Neural progenitor cell (in vitro differentiated cells): ENCODE results near the gene CEP76. TPM values are rescaled to one million over a fixed set of nuclear protein-coding genes. Genes with fewer than 3 reads are reported as not detected.

Source experiments
- DNase-seq: peaks from one replicate; pipeline ENCODE4 v3.0.0-alpha.2; 2016; ENCODE audit warnings: low spot score
- H2AFZ ChIP-seq: fragments of 200-600 bp; sonication (generic); replicated peaks from 2 replicates; pipeline ENCODE4 v1.6.1; 2016; ENCODE audit warnings: antibody characterized with exemption
- H3F3A ChIP-seq: fragments of 200-600 bp; sonication (generic); 2 replicates; pipeline ENCODE4 v1.6.1; 2016; ENCODE audit warnings: antibody characterized with exemption, low read depth
- H3K27ac ChIP-seq: fragments of 200-600 bp; sonication (generic); 2 replicates; pipeline ENCODE4 v1.5.1; 2016; ENCODE audit warnings: mild to moderate bottlenecking
- H3K27me3 ChIP-seq: fragments of 200-600 bp; sonication (generic); 2 replicates; pipeline ENCODE4 v1.6.1; 2016; ENCODE audit warnings: mild to moderate bottlenecking, moderate library complexity
- H3K36me3 ChIP-seq: fragments of 200-600 bp; sonication (generic); 2 replicates; pipeline ENCODE4 v1.5.1; 2016
- H3K4me1 ChIP-seq: fragments of 200-600 bp; sonication (generic); 2 replicates; pipeline ENCODE4 v1.6.1; 2016; ENCODE audit warnings: mixed run types
- H3K4me2 ChIP-seq: fragments of 200-600 bp; sonication (generic); 2 replicates; pipeline ENCODE4 v1.6.1; 2016
- H3K4me3 ChIP-seq: fragments of 200-600 bp; sonication (generic); 2 replicates; pipeline ENCODE4 v1.5.1; 2016
- H3K79me2 ChIP-seq: fragments of 200-600 bp; sonication (generic); 2 replicates; pipeline ENCODE4 v1.6.1; 2016; ENCODE audit warnings: low read depth
- H3K9ac ChIP-seq: fragments of 200-600 bp; sonication (generic); 2 replicates; pipeline ENCODE4 v1.6.1; 2016
- H3K9me3 ChIP-seq: fragments of 200-600 bp; sonication (generic); 2 replicates; pipeline ENCODE4 v1.5.1; 2016; ENCODE audit warnings: low read depth
- H4K20me1 ChIP-seq: fragments of 200-600 bp; sonication (generic); 2 replicates; pipeline ENCODE4 v1.6.1; 2016; ENCODE audit warnings: low read depth
- H3K27ac Mint-ChIP-seq: 3 replicates; pipeline ENCODE4 v1.8.0; 2021; ENCODE audit warnings: mixed read lengths
- H3K27me3 Mint-ChIP-seq: 2 replicates; pipeline ENCODE4 v1.8.0; 2022; ENCODE audit warnings: low read depth, mild to moderate bottlenecking, inconsistent platforms, moderate library complexity, mixed read lengths; ENCODE audit not compliant: insufficient read depth
- H3K36me3 Mint-ChIP-seq: 3 replicates; pipeline ENCODE4 v1.8.0; 2021; ENCODE audit warnings: mixed read lengths
- H3K4me1 Mint-ChIP-seq: 3 replicates; pipeline ENCODE4 v1.8.0; 2021; ENCODE audit warnings: mixed read lengths
- H3K4me3 Mint-ChIP-seq: 3 replicates; pipeline ENCODE4 v1.8.0; 2021; ENCODE audit warnings: mild to moderate bottlenecking, moderate library complexity, mixed read lengths
- H3K9me3 Mint-ChIP-seq: 3 replicates; pipeline ENCODE4 v1.8.0; 2020; ENCODE audit warnings: mixed read lengths
- CTCF ChIP-seq: fragments of 200-600 bp; sonication (generic); IDR thresholded peaks from 2 replicates; pipeline ENCODE4 v1.5.1; 2017; ENCODE audit warnings: antibody characterized with exemption, mild to moderate bottlenecking
- EZH2 ChIP-seq: fragments of 200-600 bp; sonication (generic); IDR thresholded peaks from 2 replicates; pipeline ENCODE4 v1.6.1; 2017; ENCODE audit warnings: antibody characterized with exemption, mild to moderate bottlenecking, moderate library complexity
- EZH2phosphoT487 ChIP-seq: fragments of 200-600 bp; sonication (generic); IDR thresholded peaks from 2 replicates; pipeline ENCODE4 v1.6.1; 2017; ENCODE audit warnings: antibody characterized with exemption
- total RNA-seq: library from RNA; depleted of rRNA; stranded (reverse); fragments of >200 nt; gene quantifications from 2 replicates; pipeline ENCODE4 v1.2.3, GENCODE V29; 2015; ENCODE audit warnings: low replicate concordance

The CEP76 gene
- total RNA-seq, 1 donor from 2014 or later: 44.8 TPM

DNA sequence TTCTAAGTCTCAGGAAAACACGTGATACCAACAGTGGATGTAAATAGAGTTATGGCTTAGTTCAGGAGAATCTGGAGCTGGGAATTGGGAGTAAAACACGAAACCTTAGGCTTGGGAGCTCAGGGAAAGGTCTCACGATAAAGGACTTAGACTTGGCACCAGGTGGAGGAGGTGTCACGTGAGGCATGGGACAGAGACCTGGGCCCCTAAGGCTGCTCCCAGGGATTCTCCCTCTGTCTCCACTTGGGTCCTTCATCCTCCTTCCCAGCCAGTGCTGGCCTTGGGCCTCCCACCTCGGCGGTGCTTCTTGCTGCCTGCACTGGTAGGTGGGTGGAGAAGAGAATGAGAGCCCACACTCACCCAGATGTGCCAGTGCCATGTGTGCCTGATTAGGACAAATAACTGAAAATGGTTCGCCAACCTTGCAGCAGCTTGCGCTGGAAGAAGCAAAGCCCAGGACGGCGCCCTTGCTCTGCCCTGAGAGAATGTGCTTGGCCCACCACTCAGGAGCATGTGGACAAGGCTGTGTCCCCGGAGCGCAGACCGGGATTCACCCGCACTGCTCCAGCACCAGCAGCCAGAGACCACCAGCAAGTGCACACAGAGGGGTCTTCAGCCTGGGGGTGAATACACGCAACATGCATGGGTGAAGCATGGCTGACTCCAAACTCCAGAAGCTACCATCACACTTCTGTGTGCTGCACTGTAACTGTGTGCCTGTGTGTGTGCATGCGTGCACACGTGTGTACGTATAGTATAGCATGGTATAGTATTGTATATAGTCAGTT is 48.4 kb upstream of the CEP76 start:
- H3K9ac ChIP-seq: no peak overlapping the region
- H3K27ac Mint-ChIP-seq: no peak overlapping the region
- H3K27me3 ChIP-seq: no peaks in the 10 kb centered on the region
- no peaks in the 10 kb centered on the region for H3K79me2 ChIP-seq
- H3K9me3 ChIP-seq: no peaks in the 10 kb centered on the region
- no peak overlapping the region for H3K27ac ChIP-seq
- TF ChIP-seq EZH2: no peak
- TF ChIP-seq CTCF: no peak
- TF ChIP-seq EZH2phosphoT487: no peak
- no peaks in the 10 kb centered on the region for H3K36me3 ChIP-seq
- H3F3A ChIP-seq: no peaks in the 10 kb centered on the region
- no peaks in the 10 kb centered on the region for H4K20me1 ChIP-seq
- H3K36me3 Mint-ChIP-seq: no peaks in the 10 kb centered on the region
- no peaks in the 10 kb centered on the region for H3K4me1 ChIP-seq
- peaks cover 2% of the 10 kb centered on the region for H3K27me3 Mint-ChIP-seq
- H2AFZ ChIP-seq: no peak overlapping the region
- H3K4me3 ChIP-seq: no peak overlapping the region
- no peak overlapping the region for H3K4me2 ChIP-seq
- H3K4me1 Mint-ChIP-seq: no peaks in the 10 kb centered on the region
- H3K9me3 Mint-ChIP-seq: no peaks in the 10 kb centered on the region
- no peak overlapping the region for H3K4me3 Mint-ChIP-seq
- DNase-seq: no peak

DNA sequence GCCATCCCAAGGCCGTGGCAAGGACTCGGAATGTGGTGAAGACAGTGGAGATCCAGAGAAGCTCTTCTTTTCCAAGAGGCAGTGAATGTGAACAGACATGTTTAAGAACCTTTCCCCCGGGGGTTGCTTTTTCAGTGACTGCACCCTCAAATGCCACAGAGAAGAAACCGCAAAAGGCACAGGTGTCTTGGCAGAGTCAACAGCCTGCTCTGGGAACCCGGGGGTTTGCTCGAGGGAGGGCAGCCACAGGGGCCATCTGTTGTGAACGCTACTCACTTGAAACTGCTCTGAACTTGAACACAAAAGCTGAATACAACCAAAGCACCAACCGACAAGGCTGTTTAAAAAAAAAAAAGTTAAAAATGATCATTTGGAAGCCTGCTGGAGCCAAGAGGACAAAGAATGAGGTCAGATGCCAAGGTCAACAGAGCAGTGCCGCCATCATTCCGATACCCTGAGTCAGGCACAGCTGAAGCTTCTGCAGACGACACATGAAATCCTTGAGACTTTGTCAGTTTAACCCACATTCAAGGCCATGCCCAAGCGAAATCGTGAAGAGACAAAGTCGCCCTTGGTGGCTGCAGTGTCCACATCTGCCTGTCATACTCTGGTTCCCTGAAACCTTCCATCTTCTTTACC is 47.7 kb upstream of the CEP76 start:
- H3K27ac ChIP-seq: no peak overlapping the region
- no peak for DNase-seq
- no peaks in the 10 kb centered on the region for H3K9me3 ChIP-seq
- Mint-ChIP-seq H3K9me3 (no peaks in the 10 kb centered on the region), H3K4me1 (no peaks in the 10 kb centered on the region), H3K4me3 (no peak overlapping the region), H3K27ac (no peak overlapping the region), H3K27me3 (peaks cover 2% of the 10 kb centered on the region), H3K36me3 (no peaks in the 10 kb centered on the region)
- no peak overlapping the region for H2AFZ ChIP-seq
- H3K4me2 ChIP-seq: no peak overlapping the region
- no peaks in the 10 kb centered on the region for H3F3A ChIP-seq
- H4K20me1 ChIP-seq: no peaks in the 10 kb centered on the region
- H3K79me2 ChIP-seq: no peaks in the 10 kb centered on the region
- no peaks in the 10 kb centered on the region for H3K4me1 ChIP-seq
- no peak overlapping the region for H3K4me3 ChIP-seq
- H3K9ac ChIP-seq: no peak overlapping the region
- no peak for TF ChIP-seq CTCF
- TF ChIP-seq EZH2: no peak
- no peak for TF ChIP-seq EZH2phosphoT487
- no peaks in the 10 kb centered on the region for H3K36me3 ChIP-seq
- H3K27me3 ChIP-seq: no peaks in the 10 kb centered on the region

DNA sequence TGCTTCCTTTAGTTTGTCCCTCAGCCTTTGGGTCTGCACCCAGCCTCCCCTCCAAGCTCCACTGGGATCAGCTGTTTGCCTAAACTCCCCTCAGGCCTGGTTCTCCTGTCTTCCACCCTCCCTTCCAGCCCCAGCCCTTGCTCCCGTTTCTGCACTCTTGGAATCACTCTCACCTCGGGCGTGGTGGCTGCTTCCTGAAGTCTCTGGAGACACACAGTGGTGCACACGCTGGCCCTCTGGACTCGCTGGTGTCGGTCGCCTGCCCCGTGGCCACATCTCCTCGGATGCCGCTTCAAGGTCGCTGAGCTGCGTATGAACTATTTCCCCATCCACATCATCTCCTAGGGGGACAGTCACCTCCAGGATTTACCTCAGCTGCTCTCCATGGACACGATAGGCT is 46.6 kb upstream of the CEP76 start:
- no peak for DNase-seq
- Mint-ChIP-seq H3K4me3 (no peak overlapping the region), H3K36me3 (no peaks in the 10 kb centered on the region), H3K27ac (no peak overlapping the region), H3K4me1 (no peaks in the 10 kb centered on the region), H3K27me3 (peaks cover 2% of the 10 kb centered on the region), H3K9me3 (no peaks in the 10 kb centered on the region)
- Histone ChIP-seq H2AFZ (no peak overlapping the region), H3F3A (no peaks in the 10 kb centered on the region), H3K27me3 (no peaks in the 10 kb centered on the region), H3K4me3 (no peak overlapping the region), H3K27ac (no peak overlapping the region), H4K20me1 (no peaks in the 10 kb centered on the region), H3K9me3 (no peaks in the 10 kb centered on the region), H3K4me1 (no peaks in the 10 kb centered on the region), H3K4me2 (no peak overlapping the region), H3K79me2 (no peaks in the 10 kb centered on the region), H3K36me3 (no peaks in the 10 kb centered on the region), H3K9ac (no peak overlapping the region)
- TF ChIP-seq EZH2 (no peak), EZH2phosphoT487 (no peak), CTCF (no peak)
